ENCODE data around the gene PSMB2.
"Not testable (repeated sequence)": the region's sequence is repeated elsewhere in the genome, so short reads cannot be mapped to it uniquely, and the experiment has no call there.

The PSMB2 gene

DNA sequence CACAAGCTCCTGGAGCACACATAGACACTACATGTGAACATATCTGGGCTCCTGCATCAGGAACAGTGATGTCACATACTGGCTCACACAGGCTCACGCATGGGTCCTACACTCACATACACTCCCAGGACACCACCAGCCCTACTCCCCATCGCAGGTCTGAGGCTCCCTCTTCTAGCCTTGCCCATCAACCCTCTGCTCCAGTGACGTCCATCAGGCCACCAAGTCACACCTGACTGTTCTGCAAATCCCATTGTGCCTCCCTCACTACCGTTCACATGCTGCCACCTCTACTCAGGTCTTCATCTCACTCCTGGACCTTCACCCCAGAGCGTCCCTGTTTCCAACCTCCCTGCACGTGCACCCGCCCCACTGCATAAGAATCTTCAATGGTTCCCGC, 50.1 kb downstream of the PSMB2 start:
- no peak for DNase-seq

DNA sequence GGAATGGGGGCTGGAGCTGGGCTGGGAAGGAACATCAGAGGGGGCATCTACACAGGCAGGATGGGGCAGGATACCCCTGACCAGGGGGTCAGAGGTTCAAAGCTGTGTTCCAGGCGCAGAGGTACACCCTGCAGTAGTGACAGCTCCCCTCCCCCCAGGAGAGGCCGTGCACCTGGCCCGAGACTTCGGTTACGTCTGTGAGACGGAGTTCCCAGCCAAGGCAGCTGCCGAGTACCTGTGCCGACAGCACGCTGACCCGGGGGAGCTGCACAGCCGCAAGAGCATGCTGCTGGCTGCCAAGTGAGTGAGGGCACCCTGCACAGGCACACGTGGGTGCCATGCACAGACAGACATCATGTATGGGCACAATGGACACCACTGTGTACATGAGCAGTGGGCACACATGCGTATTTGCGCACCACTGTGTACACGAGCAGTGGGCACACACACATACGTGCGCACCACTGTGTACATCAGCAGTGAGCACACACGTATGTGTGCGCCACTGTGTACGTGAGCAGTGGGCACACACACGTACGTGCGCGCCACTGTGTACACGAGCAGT, 50.8 kb downstream of the PSMB2 start:
- no peak for DNase-seq

DNA sequence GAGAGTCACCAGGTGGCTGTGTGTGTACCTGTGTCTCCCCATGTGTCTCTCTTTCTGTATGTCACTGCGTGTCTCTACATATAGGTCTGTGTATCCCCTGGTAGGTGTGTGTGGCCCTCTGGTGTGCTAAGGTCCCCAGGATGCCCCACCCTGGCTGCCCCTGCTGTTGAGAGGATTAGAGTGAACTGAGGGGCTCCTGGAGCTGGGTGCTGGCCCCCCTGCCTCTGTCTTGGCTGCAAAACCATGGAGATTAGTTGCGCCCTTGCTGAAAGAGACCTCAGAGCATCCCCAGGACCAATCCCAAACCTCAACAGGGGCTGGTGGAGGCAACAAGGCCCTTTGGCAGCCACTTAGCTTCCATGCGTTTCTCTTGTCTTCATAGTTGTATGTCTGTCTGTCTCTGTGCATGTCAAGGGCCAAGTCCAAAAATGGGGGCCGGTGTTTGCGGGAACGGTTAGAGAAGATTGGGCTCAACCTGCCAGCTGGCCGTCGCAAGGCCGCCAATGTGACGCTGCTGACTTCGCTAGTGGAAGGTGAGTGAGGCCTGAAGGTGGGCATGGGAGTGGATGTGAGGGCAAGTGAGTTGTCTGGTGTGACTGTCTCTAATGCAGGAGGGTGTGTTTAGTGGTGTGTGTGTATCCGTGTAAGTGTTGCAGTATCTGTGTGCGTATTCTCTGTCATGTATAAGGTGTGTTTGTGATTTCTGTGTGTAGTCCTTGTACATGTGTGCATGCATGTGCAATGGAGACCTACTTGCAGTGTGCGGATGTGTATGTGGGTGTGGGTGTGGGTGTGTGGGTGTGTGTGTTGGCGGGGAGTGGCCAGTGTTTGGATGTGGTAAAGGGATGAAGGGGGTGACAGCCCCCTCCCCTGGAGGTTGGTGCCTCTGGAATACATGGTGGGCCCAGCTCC, 51.6 kb downstream of the PSMB2 start:
- DNase-seq: no peak

DNA sequence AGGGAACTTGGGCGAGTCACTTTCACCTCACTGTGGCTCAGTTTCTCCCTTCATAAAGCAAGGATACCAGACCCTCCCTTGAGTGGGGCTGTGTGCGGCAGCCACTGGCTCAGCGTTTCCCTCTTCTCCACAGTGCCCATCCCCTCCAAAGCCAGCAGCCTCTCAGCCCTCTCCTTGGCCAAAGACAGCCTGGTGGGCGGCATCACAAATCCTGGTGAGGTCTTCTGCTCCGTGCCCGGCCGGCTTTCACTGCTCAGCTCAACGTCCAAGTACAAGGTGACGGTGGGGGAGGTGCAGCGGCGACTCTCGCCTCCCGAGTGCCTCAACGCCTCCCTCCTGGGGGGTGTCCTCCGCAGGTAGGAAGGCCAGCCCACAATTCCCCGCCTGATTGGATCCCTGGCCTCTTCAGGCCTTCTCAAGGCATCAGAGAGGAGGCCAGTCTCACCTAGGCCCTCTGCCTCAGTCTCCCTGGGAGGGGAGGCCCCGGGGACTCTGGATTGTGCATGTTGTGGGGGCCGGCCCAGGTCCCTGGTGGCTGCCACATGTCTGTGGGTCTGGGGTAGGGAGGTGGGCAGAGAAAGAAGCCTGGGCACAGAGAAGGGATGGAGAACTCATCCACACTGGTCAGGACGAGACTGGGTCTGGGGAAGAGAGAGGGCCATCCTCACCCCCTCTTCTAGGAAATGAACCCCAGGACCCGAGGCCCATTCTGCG, 53.0 kb downstream of the PSMB2 start:
- no peak for DNase-seq

DNA sequence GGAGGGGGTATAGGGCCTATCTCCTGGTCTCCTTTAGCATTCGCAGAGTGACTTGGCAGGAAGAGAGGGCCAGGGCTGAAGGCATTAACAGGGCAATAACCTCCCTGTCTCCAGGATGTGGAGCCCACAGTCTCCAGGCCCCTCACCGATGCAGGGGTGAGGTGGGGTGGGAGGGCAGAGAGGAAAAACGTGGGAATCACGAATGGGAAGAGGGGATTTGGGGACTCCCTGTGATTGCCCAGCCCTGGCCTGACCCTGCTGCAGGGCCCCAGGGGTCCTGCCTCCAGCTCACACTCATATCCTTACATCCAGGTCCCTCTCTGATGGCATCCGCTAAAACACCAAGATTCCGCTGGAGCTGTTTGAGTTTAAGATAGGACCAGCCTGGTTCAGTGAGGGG, 53.6 kb downstream of the PSMB2 start:
- no peak for DNase-seq

DNA sequence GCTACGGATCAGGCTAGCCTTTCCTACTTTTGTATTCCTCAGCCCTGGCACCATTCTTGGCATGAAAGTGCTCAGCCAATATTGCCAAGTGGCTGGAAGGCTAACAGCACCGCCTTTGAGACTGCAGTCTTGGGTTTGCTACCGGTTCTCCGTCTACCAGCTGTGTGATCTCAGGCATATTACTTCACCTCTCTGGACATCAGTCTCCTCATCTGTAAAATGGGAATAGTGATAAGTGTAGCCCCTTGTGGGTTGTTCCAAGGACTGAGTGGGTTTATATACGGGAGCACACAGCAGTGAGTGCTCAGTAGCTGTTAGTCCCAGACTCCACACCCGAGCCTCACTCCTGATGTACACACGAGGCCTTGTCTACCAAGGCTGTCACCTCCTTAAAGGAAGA, 54.5 kb downstream of the PSMB2 start:
- no peak for DNase-seq

DNA sequence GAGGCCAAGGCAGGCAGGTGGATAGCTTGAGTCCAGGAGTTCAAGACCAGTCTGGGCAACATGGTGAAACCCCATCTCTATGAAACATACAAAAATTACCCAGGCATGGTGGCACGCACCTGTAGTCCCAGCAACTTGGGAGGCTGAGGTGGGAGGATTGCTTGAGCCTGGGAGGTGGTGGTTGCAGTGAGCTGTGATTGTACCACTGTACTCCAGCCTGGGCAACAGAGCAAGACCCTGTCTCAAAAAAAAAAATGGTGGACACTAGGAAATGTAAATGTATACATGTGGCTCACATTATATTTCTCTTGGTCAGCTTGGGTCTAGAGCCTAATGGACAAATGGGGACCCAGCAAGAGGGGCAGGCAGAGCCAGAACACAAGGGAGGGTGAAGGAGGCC, 55.5 kb downstream of the PSMB2 start:
- not testable (repeated sequence) for DNase-seq

DNA sequence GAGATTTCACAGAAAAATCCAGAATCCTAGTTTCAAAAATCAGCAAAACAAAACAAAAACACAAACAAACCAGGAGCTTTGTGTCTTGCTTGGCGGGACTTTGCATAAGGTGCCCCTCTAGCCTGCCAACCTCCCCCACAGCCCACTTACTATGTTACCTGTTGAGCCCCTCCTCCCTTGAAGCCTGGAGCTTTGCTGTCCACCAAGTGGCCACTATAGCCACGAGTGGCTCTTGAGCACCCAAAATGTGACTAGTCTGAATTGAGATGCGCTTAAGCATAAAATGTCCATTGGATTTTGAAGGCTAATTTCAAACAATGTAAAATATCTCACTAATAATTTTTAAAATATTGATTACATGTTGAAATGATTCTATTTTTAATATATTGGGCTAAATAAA, 56.0 kb downstream of the PSMB2 start:
- DNase-seq: no peak

DNA sequence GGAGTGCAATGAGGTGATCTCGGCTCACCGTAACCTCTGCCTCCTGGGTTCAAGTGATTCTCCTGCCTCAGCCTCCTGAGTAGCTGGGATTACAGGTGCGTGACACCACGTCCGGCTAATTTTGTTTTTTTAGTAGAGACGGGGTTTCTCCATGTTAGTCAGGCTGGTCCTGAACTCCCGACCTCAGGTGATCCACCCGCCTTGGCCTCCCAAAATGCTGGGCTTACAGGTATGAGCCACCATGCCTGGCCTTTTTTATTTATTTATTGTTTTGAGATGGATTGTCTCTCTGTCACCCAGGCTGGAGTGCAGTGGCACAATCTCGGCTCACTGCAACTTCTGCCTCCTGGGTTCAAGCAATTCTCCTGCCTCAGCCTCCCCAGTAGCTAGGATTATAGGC, 59.7 kb downstream of the PSMB2 start:
- not testable (repeated sequence) for DNase-seq

DNA sequence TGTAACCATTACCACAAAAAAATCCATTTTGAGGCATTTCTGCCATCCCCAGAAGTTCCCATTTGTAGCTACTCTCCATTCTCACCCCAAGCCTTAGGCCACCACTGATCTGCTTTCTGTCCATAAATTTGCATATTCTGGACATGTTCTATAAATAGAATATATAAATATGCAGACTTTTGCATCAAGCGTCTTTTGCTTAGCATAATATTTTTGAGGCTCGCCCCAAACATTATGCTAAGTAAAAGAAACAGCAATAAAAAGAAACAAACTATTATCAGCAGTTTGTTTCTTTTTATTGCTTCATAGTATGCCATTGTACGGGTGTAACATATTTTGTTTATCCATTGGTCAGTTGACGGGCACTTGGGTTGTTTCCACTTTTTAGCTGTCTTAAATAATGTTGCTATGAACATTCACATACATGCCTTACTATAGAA, 60.4 kb downstream of the PSMB2 start:
- DNase-seq: no peak

DNA sequence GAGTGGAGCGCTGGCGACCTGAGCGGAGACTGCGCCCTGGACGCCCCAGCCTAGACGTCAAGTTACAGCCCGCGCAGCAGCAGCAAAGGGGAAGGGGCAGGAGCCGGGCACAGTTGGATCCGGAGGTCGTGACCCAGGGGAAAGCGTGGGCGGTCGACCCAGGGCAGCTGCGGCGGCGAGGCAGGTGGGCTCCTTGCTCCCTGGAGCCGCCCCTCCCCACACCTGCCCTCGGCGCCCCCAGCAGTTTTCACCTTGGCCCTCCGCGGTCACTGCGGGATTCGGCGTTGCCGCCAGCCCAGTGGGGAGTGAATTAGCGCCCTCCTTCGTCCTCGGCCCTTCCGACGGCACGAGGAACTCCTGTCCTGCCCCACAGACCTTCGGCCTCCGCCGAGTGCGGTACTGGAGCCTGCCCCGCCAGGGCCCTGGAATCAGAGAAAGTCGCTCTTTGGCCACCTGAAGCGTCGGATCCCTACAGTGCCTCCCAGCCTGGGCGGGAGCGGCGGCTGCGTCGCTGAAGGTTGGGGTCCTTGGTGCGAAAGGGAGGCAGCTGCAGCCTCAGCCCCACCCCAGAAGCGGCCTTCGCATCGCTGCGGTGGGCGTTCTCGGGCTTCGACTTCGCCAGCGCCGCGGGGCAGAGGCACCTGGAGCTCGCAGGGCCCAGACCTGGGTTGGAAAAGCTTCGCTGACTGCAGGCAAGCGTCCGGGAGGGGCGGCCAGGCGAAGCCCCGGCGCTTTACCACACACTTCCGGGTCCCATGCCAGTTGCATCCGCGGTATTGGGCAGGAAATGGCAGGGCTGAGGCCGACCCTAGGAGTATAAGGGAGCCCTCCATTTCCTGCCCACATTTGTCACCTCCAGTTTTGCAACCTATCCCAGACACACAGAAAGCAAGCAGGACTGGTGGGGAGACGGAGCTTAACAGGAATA, 64.0 kb downstream of the PSMB2 start:
- no peak for DNase-seq

DNA sequence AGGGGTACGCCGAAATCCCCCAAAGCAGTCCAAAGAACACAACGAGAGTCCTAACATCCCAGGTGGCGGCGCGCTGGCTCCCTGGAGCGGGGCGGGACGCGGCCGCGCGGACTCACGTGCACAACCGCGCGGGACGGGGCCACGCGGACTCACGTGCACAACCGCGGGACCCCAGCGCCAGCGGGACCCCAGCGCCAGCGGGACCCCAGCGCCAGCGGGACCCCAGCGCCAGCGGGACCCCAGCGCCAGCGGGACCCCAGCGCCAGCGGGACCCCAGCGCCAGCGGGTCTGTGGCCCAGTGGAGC, 64.6 kb downstream of the PSMB2 start:
- DNase-seq: not testable (repeated sequence)

DNA sequence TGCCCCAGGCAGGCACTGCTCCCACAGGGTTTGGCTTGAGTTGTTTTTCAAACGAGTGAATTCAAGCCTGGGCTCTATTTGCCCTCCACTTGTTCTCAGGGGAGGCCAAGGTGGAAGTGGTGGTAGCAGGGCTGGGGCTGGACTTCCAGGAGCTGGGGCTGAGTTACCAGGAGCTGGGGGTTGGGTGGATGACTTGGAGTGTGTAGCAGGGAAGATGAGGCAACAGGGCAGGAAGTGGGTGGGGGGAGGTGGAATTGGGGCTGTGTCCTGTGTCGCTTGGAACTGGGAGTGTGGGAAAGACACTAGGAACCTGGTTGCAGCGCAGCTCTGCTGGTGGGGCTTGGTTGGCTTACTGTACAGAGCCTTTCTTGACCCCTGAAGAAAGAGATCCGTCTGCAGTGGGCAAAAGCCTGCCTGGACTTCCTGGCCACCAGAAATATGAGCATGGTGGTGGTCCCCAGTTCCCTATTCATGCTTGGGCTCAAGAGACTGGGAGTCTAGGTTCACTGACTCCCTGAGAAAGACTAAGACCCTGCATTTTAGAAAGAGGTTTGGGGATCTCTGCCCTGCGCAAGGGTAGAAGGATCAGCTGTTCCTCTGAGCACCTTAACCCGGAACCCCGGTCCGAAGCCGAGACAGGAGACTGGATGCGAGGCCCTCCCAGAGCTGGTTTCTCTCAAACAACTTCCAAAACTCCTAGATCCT, 65.1 kb downstream of the PSMB2 start:
- DNase-seq: no peak

DNA sequence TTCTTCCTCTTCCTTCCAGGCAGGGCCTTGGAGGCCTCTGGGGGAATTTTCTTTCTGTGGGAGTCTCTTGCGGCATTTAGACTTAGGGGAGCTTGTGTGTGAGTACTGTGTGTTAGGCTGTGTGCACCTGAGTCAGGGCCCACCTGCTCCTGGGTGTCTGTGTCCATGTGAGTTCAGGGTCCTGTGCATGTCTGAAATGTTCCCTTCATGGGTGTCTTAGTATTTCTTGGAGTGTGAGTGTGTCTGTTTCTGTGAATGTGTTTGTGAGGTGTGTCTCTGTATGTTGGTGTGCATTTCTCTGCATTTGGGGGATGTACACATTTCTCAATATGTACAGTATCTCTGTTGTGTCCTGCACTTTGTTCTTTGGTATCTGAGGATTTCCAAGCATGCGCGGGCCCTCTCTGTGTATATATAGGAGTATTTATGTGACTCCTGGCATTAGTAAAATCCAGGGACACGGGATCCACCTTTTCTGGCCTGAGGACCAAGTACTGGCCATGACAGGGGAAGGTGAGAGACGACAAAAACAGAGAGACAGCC, 65.8 kb downstream of the PSMB2 start:
- no peak for DNase-seq

DNA sequence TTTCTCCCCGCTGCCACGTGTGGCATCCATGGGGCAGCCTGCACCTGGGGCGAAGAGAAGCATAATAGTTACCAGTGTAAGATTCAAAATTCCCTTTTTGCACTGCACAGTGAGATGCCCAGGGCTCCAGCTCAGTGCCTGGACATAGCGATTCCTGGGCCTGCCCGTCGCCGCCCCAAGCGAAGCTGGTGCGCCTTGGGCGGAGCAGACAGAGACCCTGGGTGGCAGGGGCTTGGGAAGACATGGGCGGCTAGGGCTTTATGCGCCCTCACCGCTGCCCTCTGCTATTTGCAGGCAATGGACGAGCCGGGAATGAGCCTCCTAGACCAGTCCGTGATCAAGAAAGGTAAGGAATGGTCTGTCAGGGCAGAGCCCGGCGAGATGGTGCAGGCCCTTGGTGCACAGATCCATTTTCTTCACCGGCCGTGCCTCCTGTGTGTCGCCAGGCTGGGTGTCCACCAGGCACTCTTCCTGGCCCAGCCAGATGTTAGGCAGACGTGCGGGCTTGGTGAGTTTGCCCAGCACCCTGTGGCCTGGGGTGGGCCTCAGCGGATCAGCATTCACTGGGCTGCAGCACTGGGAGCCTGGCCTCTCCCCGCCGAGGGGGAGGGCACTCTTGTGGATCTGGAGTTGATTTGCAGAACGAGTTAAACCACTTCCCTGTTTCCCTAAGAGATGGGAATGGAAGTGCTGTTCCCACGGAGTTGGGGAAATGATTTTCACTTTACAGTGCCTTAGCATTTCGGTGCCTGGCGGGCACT, 66.5 kb downstream of the PSMB2 start:
- DNase-seq: no peak

DNA sequence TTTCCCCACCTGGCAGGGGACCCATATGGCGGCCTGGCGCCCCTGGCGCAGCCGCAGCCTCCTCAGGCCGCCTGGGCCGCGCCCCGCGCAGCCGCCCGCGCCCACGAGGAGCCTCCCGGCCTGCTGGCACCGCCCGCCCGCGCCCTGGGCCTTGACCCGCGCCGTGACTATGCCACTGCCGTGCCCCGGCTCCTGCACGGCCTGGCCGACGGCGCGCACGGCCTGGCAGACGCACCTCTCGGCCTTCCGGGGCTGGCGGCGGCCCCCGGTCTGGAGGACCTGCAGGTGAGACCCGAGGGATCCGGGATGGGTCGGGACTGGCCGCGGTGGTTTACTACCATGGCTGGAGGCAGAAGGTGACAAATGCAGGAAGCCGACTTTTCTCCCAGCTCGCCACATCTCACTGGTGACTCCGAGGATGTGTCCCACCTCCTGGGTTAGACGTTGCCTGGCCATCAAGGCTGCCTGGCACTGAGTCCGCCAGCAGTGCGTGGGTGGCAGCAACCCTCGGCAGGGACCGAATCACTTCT, 67.1 kb downstream of the PSMB2 start:
- no peak for DNase-seq

DNA sequence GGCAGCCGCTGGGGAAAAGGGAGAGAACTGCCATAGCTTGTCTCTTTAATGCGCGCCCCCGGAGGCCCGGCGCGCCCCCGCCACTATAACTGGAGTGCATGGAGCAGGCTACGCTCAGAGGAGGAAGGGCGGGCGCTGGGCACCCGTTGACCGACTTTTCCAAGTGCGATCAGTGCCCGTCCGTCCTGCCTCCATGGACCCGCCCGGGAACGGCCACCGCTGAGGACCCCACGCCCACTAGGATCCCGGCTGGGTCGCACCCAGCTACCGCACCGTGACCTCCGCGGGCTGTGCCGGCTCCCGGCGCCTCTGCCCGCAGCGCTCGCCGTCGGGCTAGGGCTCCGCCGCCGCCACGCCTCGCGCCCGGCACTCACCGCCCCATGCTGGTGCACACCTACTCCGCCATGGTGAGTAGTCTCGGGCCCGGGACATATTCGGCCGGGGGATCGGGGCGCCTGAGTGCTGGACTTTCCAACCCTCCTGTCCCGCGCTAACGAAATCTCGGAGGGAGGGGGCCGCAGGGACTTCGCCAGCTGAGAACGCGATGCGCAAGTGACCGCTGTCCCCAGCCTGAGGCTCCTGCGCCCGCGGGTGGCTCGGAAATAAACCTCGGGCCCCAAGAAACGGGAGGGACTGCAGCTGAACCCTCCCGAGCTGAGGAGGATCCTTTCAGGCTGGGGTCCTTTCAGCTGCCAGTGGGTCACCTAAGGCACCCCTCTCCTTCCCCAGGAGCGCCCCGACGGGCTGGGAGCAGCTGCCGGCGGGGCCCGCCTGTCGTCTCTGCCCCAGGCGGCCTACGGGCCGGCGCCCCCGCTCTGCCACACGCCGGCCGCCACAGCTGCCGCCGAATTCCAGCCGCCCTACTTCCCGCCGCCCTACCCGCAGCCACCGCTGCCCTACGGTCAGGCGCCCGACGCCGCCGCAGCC, 67.9 kb downstream of the PSMB2 start, which contains the start of gene TFAP2E:
TFAP2E (plus strand) TSS at position 117 of the 927 bp plus-strand sequence; CDS start at position 381, 264 bp downstream.
- no peak for DNase-seq

DNA sequence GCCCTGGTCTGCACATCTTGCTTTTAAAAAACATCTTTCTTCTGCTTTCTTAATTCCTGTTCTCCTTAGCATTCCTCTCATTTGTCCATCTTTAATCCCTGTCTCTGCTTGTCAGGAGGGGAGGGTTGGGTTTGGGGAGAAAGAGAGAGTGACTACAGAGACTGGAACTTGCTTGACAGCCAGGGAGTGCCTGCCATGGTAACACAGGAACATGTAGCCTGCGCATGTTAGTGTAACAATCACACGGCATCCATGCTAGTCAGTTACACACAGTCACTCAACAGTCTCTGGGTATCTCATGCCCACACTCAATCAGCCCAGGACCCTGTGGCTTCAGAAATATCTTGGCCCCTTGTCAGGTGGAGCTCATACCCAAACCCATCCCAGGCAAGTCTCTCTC, 69.0 kb downstream of the PSMB2 start:
- DNase-seq: no peak

DNA sequence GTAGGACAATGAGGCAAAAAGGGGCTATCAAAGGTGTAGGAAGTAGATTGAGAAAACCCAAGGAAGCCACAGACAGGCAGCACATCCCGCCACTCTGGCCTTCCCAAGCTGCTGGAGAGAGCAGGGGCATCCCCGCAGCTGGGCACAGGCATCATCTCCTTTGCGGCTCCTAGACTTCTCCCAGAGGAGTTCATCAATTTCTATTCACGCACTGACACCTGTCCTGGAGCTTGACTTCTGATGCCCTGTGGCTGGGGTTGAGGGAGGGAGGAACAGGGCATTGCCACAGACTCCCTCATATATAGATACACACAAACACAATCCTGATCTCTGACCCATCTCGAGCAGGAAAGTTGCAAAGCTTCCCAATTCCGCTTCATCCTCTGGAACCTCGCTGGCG, 70.1 kb downstream of the PSMB2 start:
- no peak for DNase-seq

Data from NCI-H226 (cell line).